GM21786 (cell line): Measurements from ENCODE around the gene CLCN2.
A peak's percentile ranks its signal among the peaks of the same experiment; 100 is the strongest.

Source experiments
- ATAC-seq: cut with Tn5 transposase; IDR thresholded peaks from one replicate; pipeline ENCODE4 v1.9.1; 2021; ENCODE audit not compliant: unreplicated experiment

Gene CLCN2

DNA sequence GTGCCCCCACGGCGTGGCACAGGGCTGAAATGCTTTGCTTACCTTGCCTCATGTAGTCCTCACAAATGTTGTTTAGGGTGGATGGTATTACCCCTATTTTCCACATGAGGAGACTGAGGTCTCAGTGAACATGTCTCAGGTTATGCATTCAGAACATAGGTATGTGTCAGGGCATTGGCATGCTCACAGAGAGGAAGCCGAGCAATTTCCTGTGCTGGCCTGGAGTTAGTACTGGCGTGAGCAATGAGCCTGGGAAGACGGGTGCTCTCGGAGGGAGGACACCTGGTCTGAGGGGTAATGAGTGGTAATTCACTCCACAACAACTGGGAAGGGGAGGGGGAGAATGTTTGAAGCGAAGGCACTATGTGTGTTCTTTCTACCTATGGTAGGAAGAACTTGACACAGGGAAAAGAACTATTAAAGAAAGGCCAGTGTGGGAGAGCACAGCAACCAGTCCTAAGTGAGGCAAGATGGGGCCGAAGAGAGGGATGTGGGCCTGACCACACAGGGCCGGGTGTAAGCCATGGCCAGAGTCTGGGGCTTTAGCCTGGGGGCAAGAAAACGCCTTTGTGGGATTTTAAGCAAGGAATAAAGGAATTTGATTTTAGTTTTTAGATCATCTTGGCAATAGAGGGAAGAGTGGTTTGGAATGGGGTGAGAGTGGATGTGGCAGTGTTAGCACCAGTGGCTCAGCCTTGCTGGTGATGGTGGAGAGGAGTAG, 28.9 kb downstream of the CLCN2 start:
- no peak for ATAC-seq

DNA sequence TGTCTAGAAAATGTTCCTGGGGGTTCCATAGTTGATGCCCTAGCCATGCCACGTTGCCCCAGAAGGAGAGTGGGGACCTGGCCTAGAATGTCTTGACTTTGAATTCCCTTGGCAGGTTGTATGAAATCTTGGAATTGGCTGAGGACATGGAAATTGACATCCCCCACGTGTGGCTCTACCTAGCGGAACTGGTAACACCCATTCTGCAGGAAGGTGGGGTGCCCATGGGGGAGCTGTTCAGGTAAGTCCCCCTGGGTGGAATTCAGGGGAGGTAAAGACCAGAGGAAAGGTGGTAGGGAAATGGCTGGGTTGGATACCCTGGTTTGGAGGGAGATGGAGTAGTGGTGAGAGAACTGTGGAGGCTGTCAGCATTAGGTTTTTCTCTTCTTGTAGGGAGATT, 32.9 kb downstream of the CLCN2 start:
- ATAC-seq: no peak

DNA sequence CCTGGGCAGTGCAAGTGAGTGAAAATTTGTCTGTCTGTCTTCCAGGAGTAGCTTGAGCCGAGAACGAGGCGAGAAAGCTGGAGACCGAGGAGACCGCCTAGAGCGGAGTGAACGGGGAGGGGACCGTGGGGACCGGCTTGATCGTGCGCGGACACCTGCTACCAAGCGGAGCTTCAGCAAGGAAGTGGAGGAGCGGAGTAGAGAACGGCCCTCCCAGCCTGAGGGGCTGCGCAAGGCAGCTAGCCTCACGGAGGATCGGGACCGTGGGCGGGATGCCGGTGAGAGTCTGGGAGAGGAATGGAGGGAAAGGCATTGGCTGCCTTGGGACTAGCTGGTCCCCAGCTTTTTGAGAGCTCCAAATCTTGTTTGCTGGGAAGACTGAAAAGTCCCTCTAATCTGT, 34.2 kb downstream of the CLCN2 start:
- ATAC-seq: no peak

DNA sequence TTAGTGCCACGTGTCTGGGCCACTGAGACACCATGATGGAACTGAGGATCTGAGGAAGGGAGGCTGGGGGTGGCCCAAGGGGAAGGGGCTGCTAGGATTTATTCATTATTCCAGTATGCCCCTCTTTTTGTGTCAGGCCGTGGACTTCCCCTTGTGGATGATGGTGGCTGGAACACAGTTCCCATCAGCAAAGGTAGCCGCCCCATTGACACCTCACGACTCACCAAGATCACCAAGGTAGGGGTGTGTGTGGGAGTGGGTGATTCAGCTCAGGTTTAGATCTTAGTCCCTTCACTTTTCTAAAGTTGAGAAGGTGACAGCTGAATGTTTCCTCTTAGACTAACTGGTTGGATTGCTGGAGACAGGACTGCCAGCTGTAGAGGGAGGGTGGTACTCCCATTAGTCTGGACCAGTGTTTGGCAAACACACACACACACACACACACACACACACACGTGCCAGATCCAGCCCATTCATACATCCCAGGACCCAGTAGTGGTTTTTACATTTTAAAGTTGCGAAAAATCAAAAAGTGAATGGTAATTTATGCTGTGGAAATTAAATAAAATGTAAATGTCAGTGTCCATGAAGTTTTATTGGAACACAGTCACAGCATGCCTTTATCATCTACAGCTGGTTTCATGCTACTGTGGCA, 35.6 kb downstream of the CLCN2 start:
- ATAC-seq: no peak

DNA sequence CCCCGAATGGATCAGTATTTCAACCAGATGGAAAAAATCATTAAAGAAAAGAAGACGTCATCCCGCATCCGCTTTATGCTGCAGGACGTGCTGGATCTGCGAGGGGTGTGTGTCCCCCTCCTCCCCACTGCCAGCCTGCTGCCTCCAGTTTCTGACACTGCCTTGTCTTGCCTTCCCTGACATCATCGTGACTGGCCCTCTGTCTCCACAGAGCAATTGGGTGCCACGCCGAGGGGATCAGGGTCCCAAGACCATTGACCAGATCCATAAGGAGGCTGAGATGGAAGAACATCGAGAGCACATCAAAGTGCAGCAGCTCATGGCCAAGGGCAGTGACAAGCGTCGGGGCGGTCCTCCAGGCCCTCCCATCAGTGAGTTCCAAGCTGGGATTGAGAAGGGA, 36.1 kb downstream of the CLCN2 start:
- ATAC-seq: no peak

DNA sequence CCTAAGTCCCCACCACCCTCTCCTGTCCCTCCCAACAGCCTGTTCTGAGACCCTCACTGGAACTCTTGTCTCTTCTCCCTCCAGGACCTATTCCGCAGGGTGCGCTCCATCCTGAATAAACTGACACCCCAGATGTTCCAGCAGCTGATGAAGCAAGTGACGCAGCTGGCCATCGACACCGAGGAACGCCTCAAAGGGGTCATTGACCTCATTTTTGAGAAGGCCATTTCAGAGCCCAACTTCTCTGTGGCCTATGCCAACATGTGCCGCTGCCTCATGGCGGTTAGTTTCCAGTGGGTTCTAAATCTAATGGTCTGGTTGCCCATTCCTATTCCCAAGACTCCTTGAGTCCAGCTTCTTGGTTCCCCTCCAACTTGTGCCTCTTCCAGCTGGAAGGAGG, 37.7 kb downstream of the CLCN2 start:
- no peak for ATAC-seq

DNA sequence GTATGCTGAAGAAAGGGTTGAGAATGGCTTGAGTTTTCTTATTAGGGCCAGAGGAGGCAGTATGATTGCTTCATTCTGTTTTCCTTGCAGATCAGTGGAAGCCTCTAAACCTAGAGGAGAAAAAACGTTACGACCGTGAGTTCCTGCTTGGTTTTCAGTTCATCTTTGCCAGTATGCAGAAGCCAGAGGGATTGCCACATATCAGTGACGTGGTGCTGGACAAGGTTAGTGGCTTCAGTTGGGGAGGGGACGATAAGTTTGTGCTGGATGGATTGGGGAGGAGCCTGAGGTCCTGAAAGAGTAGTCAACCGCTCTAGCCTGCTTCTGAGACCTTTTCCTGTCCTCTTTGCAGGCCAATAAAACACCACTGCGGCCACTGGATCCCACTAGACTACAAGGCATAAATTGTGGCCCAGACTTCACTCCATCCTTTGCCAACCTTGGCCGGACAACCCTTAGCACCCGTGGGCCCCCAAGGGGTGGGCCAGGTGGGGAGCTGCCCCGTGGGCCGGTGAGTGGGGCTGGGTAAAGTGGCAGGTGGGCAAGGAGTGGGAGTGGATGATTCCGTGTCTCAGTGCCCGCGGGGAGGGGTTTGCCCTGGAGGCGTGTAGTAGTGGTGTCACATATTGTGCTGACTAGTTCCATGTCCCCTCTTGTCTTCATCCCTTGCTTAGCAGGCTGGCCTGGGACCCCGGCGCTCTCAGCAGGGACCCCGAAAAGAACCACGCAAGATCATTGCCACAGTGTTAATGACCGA, 38.5 kb downstream of the CLCN2 start:
- no peak for ATAC-seq

DNA sequence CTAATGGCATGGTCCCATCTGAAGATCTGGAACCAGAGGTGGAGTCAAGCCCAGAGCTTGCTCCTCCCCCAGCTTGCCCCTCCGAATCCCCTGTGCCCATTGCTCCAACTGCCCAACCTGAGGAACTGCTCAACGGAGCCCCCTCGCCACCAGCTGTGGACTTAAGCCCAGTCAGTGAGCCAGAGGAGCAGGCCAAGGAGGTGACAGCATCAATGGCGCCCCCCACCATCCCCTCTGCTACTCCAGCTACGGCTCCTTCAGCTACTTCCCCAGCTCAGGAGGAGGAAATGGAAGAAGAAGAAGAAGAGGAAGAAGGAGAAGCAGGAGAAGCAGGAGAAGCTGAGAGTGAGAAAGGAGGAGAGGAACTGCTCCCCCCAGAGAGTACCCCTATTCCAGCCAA, 39.7 kb downstream of the CLCN2 start:
- ATAC-seq: no peak

DNA sequence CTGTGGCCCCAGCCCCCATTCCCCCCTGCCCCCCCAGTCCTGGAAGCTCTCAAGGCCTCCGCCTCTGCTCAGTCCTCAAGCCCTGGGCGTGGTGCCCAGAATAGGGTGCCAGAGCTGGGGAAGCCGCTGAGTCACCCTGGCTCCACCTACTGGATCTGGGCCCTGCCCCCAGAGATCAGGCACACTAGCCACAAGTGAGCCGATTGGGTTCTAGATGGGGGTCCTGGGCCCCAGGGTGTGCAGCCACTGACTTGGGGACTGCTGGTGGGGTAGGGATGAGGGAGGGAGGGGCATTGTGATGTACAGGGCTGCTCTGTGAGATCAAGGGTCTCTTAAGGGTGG, 41.3 kb downstream of the CLCN2 start:
- ATAC-seq: no peak

DNA sequence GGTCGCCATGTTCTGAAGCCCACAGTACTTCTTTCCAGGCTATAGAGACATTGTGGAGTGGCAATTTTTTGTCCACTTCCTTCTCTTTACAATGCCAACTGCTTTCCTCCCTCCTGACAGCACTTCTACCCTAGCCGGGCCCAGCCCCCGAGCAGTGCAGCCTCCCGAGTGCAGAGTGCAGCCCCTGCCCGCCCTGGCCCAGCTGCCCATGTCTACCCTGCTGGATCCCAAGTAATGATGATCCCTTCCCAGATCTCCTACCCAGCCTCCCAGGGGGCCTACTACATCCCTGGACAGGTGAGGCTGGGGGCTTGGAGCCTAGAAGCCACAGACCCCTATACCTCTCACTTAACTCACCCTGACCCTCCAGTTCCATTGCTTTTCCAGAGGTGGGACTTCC, 44.2 kb downstream of the CLCN2 start:
- no peak for ATAC-seq

DNA sequence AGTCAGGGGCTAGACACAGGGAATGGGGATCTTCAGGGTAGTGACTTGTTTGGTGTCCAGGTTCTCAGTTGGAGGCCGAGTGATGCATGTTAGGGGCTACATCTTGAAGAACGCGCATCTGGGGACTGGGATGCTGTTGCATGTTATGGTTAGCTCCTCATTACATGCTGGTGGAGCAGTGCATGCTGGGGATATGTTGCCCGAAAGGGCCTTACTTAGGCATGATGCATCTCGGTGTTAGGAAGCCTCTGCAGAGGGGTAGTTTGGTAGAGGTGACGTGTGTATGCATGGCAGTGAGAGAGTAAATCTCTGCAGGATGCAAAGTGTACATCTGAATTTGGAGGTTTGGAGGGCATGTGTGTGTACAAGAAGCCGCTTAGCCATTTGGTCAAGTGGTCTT, 44.6 kb downstream of the CLCN2 start:
- ATAC-seq: no peak

DNA sequence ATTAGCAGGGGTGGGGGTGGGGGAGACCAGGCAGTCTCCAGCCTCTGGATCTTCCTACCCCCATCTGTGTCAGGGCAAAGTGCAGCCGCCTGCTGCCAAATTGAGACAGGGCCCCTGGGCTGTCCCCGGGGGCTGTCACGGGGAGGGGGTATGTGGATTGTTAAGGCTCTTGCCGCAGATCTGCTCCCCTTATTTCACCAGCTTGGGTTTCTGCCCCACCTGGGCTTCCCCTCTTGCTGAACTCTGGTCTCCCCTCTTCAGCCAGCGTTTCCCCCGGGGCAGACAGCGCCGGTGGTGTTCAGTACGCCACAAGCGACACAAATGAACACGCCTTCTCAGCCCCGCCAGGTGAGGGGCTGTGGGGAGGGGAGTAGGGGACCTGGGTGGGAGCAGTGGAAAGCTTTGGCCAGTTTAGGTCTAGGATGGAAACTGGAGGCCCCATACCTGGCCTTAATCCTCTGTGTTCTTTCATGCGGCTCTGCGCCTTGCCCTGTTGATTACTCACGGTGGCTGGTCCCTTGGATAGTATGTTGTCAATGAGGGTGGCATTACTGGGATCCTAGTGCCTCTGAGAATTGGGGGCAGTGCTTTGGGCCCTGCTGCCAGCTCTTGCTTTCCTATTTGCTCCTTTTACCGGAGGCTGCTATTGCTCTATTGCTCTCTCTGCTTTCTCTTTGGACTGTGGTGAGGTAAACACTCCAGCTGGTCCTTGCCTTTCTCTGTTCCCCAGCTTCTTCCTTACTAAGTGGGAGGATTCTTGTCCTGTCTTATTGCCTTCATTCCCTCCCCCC, 45.3 kb downstream of the CLCN2 start:
- ATAC-seq: no peak

DNA sequence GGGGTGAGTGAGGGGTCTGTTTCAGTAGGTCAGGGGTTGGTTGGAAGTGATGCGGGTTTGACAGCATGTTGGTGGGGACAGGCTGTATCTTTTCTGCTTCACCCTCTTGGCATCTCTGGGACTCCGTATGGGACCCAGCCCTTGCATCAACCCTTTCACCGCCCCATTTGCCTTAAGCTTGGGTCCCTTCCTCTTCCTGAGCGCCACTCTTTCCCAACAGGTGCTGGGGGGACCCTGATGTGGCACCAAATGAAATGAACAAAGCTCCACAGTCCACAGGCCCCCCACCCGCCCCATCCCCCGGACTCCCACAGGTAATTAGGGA, 45.9 kb downstream of the CLCN2 start:
- ATAC-seq: peak; percentile 12

DNA sequence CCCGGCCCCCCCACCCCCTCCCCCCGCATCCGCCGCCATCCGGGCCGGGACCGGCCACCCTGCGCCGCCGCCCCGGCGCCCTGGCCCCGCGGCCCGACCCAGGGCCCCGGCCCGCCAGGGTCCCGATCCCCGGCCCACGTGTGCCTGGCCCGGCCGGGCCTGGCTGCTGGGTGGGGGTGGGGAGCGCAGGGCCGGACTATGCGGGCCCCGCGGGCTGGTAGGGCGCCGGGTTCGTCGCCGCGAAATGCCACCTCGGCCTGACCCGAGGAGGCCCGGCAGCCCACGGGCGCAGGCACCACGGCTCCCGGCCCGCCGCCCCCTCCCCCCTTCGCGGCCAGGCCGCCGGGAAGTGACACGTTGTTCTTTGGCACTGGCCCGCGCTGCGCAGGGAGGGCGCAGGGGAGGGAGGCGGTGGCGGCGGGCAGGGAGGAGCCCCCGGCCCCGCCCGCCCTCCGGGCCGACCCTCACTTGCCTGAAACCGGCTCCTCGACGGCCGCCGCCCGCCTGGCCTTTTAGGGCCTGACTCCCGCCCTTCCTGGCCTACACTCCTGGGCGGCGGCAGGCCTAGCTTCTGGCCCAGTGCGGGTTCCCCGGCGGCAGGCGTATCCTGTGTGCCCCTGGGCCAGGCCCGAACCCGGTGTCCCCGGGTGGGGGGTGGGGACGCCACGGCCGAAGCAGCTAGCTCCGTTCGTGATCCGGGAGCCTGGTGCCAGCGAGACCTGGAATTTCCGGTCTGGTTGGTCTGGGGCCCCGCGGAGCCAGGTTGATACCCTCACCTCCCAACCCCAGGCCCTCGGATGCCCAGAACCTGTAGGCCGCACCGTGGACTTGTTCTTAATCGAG, 46.5 kb downstream of the CLCN2 start:
- peak; percentile 30 for ATAC-seq

DNA sequence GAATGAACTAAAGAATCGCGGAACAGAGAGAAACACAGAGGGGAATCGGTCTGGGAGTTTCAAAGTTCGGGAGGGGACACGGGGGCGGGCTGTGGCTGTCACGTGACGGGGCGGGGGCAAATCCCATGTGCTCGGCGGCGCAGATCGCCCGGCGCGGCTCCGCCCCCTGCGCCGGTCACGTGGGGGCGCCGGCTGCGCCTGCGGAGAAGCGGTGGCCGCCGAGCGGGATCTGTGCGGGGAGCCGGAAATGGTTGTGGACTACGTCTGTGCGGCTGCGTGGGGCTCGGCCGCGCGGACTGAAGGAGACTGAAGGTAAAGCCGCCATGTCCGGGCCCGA, 47.1 kb downstream of the CLCN2 start, which contains the start of gene EIF4G1:
Gene EIF4G1 (plus strand): TSS at position 244 of the 337 bp plus-strand sequence. CDS start 1,191 bp downstream, outside the sequence.
- ATAC-seq: peak; percentile 88

DNA sequence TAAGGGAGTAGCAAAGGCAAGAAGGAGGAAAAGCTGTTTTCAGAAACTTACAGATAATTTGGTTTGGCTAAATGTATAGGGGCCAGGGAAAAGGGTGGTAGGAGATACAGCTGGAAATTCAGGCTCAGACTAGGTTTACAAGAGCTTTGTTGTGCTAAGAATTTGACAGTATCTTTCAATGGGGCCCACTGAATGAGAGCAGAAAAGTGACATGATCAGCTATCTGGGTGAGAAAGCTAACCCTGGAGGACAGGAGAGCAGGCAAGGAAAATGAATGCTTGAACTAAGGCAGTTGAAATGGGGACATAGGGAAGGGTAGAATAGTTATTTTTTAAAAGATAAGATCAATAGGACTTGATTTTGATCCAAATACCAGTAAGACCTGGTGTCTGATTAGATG, 49.8 kb downstream of the CLCN2 start:
- no peak for ATAC-seq

DNA sequence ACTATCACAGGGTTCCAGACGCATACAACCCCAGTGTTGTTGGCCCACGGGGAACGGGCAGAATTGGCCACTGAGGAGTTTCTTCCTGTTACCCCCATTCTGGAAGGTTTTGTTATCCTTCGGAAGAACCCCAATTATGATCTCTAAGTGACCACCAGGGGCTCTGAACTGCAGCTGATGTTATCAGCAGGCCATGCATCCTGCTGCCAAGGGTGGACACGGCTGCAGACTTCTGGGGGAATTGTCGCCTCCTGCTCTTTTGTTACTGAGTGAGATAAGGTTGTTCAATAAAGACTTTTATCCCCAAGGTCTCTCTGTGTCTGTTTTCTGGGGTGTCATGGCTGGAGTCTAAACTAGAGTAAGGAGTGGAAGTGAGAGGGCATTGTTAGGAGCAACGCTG, 52.7 kb downstream of the CLCN2 start:
- no peak for ATAC-seq

DNA sequence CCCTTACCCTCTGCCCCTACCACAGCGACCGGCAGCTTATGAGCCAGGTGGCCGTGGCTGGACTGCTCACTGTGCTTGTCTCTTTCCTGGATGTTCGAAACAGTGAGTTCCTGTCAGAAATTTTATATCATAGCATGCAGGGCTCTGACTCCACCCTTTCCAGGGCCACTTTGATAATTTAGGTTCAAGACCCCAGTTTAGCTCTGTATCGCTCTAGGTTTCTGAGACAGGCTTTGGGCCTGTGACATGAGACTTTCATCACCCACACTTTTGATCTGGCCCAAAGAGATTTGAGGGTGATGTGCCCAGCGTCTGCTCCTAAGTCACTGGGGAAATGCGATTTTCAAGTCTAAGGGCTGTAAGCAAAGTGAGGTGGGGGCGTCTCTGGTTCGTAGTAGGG, 53.5 kb downstream of the CLCN2 start:
- no peak for ATAC-seq

DNA sequence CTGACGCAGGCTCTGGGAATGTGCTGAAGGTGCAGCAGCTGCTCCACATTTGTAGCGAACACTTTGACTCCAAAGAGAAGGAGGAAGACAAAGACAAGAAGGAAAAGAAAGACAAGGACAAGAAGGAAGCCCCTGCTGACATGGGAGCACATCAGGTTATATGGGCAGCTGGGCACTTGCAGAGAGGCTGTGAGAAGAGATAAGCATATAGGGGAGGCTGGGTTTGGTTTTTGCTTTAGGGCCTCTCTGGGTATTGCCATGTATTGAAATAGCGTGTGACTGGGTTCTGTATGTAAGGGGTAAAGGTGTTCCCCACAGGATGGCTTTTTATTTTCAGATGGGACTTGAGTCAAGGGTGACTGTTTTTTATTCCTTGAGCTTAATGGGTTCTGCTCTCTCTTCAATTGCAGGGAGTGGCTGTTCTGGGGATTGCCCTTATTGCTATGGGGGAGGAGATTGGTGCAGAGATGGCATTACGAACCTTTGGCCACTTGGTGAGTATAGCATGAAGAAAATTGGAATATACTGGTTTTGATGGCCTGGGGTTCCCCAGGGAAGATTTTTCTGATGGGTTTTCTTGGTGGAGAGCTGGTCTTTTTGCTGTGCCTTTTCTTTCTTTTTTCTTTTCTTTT, 54.9 kb downstream of the CLCN2 start:
- ATAC-seq: no peak

DNA sequence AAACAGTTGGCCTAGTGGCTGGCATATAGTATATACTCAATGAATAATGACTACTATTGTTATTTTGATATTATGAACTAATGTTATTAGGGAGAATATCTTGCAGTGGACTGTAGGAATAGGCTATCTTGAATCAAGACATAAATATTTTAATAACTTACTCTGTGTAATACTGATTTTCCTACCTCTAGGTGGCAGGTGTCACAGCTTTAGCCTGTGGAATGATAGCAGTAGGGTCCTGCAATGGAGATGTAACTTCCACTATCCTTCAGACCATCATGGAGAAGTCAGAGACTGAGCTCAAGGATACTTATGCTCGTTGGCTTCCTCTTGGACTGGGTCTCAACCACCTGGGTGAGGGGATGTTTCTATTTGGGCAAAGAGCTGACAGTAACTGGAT, 55.8 kb downstream of the CLCN2 start:
- no peak for ATAC-seq
